Umbilical cord (tissue), 2 donors: ENCODE results near the gene CLEC2D. TPM values are rescaled to one million over a fixed set of nuclear protein-coding genes. Genes with fewer than 3 reads are reported as not detected.
"Not testable (repeated sequence)": the region's sequence is repeated elsewhere in the genome, so short reads cannot be mapped to it uniquely, and the experiment has no call there.

Experiments
- DNase-seq: peaks from one replicate; pipeline ENCODE4 v3.0.0-alpha.2; 2015; ENCODE audit warnings: low spot score
- total RNA-seq: library from RNA; depleted of rRNA; stranded (reverse); fragments of >200 nt; gene quantifications from one replicate; pipeline ENCODE4 v1.2.3, GENCODE V29; 2014; ENCODE audit warnings: low replicate concordance; ENCODE audit not compliant: insufficient read depth

CLEC2D gene
- 24.6 TPM for total RNA-seq

- no peak for DNase-seq
Measured at GRCh38 chr12:9669534-9669933, at the start of gene CLEC2D. TSS of gene CLEC2D (plus strand) at chr12:9669713. CDS start at chr12:9669735, 22 bp downstream.

GRCh38 chr12:9625019-9625418, 44.5 kb upstream of the CLEC2D start:
- DNase-seq, result no peak

- DNase-seq, result no peak
Measured at GRCh38 chr12:9626291-9626690, 43.2 kb upstream of the CLEC2D start.

- no peak for DNase-seq
Measured at GRCh38 chr12:9626821-9627220, 42.7 kb upstream of the CLEC2D start.

- no peak for DNase-seq
Measured at GRCh38 chr12:9632766-9633165, 36.7 kb upstream of the CLEC2D start.

GRCh38 chr12:9634177-9634803, 35.2 kb upstream of the CLEC2D start:
- peak; percentile 19 for DNase-seq

GRCh38 chr12:9634969-9635754, 34.4 kb upstream of the CLEC2D start:
- no peak for DNase-seq

- DNase-seq, result no peak
Measured at GRCh38 chr12:9636150-9636850, 33.2 kb upstream of the CLEC2D start.

- no peak for DNase-seq
Measured at GRCh38 chr12:9636851-9637206, 32.7 kb upstream of the CLEC2D start.

- no peak for DNase-seq
Measured at GRCh38 chr12:9640024-9640423, 29.5 kb upstream of the CLEC2D start.

- no peak for DNase-seq
Measured at GRCh38 chr12:9642606-9643265, 26.8 kb upstream of the CLEC2D start.

GRCh38 chr12:9643266-9643660, 26.2 kb upstream of the CLEC2D start:
- no peak for DNase-seq

- DNase-seq, result not testable (repeated sequence)
Measured at GRCh38 chr12:9644985-9645551, 24.4 kb upstream of the CLEC2D start.

GRCh38 chr12:9646794-9647781, 22.4 kb upstream of the CLEC2D start:
- peak; percentile 17 for DNase-seq

- DNase-seq, result peak; percentile 89
Measured at GRCh38 chr12:9647825-9648700, 21.4 kb upstream of the CLEC2D start.

GRCh38 chr12:9648701-9649531, 20.6 kb upstream of the CLEC2D start:
- no peak for DNase-seq

GRCh38 chr12:9649532-9649940, 20.0 kb upstream of the CLEC2D start:
- DNase-seq, result no peak

- no peak for DNase-seq
Measured at GRCh38 chr12:9650151-9650576, 19.3 kb upstream of the CLEC2D start.
